ENCODE data around the gene NTN3.
"Not testable (repeated sequence)": the region's sequence is repeated elsewhere in the genome, so short reads cannot be mapped to it uniquely, and the experiment has no call there.

NTN3 gene

DNA sequence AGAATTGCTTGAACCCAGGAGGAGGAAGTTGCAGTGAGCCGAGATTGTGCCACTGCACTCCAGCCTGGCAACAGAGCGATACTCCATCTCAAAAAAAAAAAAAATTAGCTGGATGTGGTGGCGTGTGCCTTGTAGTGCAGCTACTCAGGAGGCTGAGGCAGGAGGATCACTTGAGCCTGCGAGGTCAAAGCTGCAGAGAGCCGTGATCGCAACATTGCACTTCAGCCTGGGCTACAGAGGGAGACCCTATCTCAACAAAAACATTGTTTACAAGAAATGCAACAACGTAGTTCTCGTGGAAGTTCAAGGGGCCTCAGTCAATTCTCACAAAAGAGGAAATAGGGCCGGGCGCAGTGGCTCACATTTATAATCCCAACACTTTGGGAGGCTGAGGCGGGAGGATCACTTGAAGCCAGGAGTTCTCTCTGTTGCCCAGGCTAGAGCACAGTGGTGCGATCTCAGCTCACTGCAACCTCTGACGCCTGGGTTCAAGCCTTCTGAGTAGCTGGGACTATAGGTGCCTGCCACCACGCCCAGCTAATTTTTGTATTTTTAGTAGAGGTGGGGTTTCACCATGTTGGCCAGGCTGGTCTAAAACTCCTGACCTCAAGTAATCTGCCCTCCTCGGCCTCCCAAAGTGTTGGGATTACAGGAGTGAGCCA lies 29.8 kb upstream of the NTN3 start:
- not testable (repeated sequence) for DNase-seq (ENCODE audit: low read depth in 3 of 3)

DNA sequence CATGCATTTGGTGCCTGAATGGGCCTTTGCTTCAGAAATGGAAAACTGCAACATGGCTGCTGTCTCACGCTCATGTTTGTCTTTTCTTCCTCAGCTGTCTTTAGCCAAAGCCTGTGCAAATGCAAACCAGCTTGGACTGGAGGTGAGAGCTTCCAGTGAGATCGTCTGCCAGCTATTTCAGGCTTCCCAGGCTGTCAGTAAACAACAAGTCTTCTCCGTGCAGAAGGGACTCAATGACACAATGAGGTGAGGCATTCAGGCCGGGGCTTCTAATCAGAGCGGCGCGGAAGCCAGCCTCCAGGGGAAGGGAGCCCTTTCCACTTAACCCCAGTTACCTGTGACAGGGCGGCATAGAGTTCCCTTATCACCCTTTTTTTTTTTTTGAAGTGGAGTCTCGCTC lies 27.5 kb upstream of the NTN3 start:
- no peak for DNase-seq (ENCODE audit: low read depth in 3 of 3)

DNA sequence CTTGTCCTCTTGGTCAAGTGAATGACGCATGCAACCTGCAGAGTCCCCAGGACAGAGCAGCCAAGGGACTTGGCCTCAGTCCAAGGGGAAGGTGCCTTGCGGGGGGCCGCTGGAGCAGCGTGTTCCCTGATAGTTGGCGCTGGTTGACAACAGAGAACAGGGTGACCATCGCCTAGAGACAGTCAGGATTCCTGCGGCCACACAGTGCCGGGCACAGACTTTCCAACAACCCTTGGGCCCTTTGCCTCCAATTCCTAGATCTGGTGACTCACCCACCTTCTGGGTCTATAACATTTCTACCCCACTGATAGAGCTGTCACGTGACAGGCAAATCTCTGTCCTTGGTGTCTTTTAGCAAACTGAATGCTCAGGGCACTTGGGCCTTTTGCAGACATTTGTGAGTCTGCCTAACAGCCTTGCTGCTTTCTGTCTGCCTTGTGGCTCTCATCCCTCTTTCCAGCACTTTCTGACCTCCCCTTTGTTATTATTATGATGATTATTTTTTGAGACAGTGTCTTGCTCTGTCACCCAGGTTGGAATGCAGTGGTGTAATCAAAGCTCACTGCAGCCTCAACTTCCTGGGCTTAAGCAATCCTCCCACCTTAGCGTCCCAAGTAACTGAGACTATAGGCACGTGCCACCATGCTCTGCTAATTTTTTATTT lies 23.0 kb upstream of the NTN3 start:
- no peak for DNase-seq (ENCODE audit: low read depth in 3 of 3)

DNA sequence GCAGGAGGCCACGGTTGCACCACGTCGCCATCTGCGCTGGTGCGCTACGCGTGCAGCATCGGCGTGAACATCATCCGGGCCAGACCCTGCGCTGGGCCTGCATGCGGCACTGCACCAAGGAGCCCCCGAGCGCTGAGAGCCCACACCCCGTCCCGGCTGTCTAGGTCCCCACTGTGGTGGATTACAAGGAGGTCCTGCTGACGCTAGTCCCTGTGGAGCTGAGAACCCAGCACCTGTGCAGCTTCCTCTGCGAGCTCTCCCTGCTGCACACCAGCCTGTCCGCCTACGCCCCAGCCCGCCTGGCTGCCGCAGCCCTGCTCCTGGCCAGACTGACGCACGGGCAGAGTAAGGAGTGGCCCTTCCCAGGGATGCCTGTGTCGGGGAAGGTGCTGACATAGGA lies 22.0 kb upstream of the NTN3 start:
- DNase-seq (ENCODE audit: low read depth in 3 of 3), result no peak

DNA sequence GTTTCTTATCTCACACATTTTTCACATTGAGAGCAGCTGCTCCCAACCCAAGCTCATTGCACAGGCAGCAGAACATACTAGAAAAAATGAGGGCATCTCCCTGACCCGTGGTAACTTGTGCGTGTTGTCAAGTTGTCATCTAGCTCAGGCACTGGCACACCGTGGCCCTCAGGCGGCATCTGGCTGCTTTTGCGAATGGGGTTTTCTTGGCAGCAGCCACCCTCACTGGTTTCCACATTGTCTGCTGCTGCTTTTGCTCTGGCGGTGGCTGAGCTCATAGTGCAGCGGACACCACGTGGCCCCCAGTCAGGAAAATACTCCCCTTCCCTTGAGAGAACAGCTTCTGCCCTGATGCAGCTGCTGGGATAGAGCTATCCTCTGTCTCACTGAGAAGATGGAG lies 20.6 kb upstream of the NTN3 start:
- DNase-seq (ENCODE audit: low read depth in 3 of 3), result no peak

DNA sequence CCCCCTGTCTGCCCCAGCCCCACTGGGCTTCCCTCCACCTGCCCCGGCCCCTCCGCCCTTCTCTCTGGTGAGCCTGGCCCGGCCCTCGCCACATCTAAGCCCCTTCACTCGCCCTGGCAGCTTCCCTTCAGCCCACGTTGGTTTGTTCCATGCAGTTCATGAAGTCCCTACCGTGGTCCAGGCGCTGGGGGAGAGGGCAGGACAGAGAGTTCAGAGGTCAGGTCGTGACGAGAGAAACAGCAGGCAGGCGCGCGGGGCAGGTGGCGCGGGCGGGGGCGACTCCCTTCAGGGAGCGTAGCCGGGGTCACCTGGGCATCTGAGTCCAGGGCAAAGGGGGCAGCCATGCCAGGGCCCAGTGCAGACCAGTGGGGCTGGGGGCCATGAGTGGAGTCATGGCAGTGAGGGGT lies 20.1 kb upstream of the NTN3 start:
- no peak for DNase-seq (ENCODE audit: low read depth in 3 of 3)

DNA sequence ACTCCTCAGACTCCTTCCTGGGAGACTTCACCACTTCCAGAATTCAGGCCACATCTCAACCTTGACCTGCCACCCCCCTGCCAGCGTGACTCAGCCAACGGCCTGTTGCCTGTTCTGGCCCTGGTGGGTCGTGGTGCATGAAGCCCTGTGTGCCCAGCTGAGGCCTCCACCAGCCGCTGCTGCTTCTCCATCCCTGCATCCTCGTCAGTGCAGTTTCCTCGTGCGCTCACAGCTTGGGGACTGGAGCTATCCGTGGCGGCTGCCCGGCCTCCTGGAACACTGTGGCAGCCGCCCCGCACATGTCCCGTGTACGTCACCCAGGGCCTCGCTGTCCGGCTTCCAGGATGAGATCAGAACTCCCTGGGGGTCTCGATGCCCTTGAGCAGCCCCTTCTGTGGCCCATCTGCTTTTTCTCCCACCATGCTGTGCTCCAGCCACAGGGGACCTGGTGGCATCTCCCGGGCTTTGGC lies 19.2 kb upstream of the NTN3 start:
- DNase-seq (ENCODE audit: low read depth in 3 of 3), result no peak

DNA sequence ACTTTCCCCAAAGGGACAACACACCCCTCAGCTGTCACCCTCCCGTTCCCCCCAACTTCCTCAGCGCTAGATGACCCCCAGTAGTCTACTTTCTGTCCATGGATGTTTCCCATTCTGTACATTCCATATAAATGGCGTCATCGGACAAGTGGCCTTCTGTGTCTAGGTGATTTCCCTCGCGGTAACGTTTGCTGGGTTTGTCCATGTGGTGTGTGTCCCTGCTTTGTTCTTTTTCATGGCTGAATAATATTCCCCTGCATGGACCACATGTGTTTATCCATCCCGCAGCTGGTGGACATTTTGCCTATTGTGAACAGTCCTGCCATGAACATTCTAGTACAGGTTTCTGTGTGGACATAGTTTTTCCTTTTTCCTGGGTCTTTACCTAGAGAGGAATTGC lies 18.4 kb upstream of the NTN3 start:
- no peak for DNase-seq (ENCODE audit: low read depth in 3 of 3)

DNA sequence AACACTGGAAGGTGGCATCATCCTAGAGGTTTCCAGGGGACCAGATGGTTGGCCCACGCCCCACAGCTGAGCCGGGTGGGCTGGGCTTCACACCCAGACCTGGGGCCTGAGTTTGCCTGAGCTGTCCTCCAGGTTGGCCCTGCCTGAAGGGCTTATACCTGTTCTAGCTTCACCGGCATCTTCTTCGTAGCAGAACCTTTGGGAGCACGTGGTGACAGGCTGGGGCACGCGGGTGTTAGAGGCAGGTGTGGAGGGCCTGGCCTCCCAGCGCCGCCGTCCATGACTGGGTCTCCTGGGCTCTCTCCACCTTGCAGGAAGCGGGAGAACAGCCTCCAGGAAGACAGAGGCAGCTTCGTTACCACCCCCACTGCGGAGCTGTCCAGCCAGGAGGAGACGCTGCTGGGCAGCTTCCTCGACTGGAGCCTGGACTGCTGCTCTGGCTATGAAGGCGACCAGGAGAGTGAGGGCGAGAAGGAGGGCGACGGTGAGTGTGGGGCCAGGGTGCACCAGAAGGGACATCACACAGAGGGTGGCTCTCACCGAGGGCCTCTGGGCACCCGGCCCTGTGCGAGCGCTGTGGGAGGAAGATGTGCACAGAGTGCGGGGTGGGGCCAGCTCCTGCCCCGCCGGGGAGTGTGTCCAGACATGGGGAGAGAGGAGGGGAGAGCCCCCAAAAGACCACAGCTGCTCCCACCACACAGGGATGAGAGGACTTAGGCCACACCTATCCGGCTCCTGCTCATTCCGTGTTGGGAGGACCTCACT lies 15.8 kb upstream of the NTN3 start:
- DNase-seq (ENCODE audit: low read depth in 3 of 3), result no peak

DNA sequence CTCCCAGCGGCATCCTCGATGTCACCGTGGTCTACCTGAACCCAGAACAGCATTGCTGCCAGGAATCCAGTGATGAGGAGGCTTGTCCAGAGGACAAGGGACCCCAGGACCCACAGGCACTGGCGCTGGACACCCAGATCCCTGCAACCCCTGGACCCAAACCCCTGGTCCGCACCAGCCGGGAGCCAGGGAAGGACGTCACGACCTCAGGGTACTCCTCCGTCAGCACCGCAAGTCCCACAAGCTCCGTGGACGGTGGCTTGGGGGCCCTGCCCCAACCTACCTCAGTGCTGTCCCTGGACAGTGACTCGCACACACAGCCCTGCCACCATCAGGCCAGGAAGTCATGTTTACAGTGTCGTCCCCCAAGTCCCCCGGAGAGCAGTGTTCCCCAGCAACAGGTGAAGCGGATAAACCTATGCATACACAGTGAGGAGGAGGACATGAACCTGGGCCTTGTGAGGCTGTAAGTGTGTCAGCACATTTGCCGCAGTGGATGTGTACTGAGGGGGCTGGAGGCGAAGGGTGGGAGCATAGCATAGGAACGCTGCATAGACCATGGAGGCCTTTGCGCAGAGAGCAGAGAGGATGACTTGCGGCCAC lies 14.4 kb upstream of the NTN3 start:
- no peak for DNase-seq (ENCODE audit: low read depth in 3 of 3)

DNA sequence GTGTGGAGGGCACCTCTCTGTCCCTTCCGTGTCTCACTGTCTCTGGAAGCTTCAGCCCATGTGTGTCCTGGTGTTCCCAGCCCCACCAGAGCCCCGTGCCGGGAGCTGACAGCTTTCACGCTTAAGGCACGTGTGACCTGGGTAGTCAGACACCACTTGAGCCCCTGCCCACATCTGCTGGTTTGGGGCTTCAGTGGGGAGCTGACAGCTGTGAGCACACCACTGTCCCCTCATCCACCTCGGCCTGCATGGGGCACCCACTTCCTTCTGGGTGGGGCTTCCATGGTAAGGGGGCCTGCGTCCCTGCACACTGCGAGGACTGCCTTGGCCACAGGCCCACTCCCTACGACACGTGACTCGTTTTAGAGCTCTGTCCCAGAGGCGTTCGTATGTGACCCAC lies 13.8 kb upstream of the NTN3 start:
- no peak for DNase-seq (ENCODE audit: low read depth in 3 of 3)

DNA sequence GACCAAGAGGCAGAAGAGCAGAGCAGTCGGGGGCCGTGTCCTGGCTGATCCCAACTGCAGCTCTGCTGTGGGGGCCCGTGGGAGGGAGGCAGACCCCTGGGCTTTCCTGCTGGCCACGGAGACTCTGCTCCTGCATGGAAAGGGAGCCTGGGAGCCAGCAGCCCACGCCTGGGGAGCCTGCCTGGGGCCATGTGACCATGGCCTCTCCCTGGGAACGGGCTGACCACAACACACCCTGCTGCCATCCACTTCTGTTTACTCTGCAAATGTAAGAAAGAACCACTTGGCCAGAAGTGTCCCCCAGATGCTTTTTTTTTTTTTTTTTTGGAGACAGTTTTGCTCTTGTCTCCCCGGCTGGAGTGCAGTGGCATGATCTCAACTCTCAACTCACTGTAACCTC lies 13.2 kb upstream of the NTN3 start:
- no peak for DNase-seq (ENCODE audit: low read depth in 3 of 3)

DNA sequence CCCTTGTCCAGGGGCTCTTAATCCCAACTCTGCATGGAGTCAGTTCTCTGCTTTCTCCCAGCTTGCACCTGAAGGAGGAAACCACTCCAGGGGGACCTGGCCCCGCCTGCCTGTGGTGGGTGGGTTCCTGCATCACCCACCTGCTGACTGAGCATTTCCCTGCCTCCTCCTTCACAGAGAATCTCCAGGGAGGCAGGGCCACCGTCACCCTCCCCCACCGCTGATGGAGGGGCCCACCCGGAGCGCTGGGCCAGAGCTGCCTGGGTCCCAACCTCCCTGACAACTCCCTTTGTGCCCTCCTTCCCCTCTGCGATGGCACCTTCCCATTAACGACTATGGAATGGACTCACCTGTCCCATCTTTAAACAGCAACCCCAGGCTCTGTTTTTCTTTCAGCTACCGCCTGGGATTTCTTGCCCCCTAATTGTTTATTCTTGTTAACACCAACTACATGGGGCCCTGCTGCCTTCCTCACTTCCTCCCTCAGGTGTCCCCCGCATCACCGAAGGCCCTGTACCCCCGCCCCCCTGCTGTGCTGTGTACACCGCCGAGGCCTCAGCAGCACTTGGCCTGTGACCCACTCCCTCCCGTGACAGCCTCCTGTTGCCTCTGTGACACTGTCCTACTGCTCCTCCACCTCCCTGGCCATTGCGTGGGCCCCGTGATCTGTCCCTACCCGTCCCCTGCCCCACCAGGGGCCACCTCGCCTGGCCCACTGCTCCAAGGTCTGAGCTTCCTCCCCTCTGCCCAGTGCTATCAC lies 12.0 kb upstream of the NTN3 start:
- no peak for DNase-seq (ENCODE audit: low read depth in 3 of 3)

DNA sequence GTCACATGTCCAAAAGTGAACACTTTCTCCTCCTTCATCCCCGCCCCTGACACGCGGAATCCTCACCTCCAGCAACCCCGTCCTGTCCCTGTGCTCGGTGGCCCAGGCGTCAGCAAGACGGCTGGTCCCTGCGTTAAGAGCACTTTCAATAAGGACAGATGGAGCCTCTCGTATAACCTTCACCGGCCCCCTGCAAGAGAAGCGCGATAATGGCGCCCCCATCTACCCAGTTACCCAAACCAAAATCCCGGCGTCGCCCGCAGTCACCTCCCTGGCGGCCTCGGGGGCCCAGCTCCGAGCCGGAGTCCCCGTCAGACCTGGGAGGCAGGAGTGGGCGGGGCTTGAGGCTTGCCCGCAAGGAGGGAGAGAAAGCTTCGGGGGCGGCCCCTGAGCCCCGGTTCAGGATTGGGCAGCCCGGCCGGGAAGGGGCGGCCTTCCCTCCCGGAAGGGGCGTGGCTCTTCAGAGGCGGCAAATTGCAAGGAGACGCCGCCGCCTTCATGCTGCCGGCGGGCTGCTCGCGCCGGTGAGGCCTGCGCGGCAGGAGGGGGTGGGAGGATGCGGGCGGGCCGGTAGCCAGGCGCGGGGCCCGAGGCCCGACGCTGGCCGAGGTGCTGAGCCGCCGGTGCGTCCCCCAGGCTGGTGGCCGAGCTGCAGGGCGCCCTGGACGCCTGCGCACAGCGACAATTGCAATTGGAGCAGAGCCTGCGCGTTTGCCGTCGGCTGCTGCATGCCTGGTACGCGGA lies 11.3 kb upstream of the NTN3 start, which contains the start of gene TEDC2:
Gene TEDC2 (plus strand): TSS at position 463 of the 744 bp plus-strand sequence. CDS start 36 bp downstream, at position 499.
- DNase-seq (ENCODE audit: low read depth in 3 of 3), result peak; percentile 93 to 96 (median 95)

DNA sequence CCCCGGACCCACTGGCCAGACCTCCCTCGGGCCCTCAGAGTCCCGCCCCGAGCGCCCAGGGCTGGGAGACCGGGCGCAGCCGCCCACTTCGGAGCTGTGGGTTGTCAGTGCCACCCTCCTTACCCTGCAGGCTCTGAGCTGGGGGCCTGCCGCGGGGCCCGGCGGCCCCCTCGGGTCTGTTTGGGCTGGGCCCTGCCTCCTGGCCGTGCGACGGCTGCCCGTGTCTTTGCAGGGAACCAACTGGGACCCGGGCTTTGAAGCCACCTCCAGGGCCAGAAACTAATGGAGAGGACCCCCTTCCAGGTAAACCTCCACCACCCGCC lies 10.7 kb upstream of the NTN3 start:
- DNase-seq (ENCODE audit: low read depth in 3 of 3), result no peak

DNA sequence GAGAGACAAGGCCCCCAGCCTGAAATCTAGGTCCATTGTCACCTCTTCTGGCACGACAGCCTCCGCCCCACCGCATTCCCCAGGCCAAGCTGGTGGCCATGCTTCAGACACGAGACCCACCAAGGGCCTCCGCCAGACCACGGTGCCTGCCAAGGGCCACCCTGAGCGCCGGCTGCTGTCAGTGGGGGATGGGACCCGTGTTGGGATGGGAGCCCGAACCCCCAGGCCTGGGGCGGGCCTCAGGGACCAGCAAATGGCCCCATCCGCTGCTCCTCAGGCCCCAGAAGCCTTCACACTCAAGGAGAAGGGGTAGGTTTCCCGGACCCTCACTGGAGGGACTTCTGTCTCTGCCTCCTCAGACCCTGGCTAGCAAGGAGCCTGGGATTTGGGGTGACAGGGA lies 10.2 kb upstream of the NTN3 start:
- DNase-seq (ENCODE audit: low read depth in 3 of 3), result no peak

DNA sequence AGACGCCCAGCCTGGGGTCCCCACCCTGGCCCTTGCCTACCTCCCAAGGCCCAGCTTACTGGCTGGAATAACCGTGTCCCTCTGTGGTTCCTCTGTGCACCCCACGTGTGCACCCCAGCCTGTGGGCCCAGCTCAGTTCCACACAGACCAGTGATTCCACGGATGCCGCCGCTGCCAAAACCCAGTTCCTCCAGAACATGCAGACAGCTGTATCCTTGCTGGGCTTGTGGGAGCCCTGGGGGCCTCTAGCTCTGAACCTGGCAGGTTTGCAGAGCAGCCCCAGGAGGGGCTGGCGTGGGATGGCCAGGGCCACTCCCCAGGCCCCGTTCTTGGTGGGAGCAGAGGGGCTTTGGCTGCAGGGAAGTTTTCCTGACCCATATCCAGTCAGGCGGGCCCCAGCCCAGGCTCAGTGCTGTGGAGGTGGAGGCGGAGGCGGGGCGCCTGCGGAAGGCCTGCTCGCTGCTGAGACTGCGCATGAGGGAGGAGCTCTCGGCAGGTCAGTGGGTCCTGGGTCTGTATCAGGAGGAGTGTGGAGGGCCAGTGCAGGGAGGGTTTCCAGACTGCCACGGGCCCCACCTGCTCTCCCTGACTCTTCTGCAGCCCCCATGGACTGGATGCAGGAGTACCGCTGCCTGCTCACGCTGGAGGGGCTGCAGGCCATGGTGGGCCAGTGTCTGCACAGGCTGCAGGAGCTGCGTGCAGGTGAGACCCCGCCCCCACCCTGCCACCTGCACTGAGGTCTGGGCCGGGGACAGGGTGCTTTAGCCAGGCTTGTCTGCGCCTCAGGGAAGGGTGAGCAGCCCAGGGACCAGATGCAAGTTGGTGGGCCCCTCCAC lies 8.8 kb upstream of the NTN3 start:
- no peak for DNase-seq (ENCODE audit: low read depth in 3 of 3)

DNA sequence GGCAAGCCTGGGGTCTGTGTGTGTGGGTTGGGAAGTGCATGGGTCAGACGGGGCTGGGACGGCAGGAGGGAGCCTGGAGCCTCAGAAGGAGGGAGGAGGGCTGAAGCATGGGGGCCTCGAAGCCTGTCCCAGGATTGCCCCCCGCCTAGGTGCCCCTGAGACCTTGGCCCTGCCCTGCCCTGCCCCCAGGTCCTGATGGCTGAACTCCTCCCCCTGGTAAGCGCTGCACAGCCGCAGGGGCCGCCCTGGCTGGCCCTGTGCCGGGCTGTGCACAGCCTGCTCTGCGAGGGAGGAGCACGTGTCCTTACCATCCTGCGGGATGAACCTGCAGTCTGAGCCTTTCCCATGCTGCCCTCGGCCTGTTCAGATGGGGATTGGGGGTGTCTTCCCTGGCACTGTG lies 6.8 kb upstream of the NTN3 start:
- DNase-seq (ENCODE audit: low read depth in 3 of 3), result no peak

DNA sequence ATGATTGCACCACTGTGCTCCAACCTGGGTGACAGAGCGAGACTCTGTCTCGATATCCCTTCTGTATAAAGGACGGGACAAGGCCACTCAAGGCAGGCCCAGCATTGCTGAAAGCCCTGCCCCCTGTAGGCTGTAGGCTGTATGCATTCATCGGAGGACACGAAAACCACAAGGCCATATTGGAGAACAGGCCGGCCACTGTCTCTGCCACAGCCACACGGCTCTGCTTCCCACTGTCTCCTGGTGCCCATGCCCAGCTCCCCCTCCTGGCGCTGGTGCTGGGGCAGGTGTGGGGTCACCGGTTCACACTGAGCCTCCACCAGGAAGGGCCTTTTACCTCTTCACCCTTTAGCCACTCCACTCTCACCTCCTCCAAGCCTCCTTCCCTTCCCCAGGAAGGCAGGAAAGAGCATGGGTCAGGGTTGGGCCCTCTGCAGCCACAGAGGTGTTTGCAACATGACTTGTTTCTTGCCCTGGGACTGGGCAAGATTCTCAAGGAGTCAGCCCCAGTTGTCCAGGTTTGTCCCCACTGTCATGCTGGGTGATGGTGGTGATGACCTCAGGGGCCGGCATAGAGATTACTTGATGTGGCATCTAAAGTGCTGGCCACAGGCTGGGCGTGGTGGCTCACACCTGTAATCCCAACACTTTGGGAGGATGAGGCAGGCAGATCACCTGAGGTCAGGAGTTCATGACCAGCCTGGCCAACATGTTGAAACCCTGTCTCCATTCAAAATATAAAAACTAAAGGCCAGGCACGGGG lies 5.3 kb upstream of the NTN3 start:
- no peak for DNase-seq (ENCODE audit: low read depth in 3 of 3)
